Activated CD8-positive, alpha-beta memory T cell treated with anti-CD3 and anti-CD28 coated beads, Interleukin-2, amount 50 U/mL, for 1 hour (primary cell): ENCODE measurements around the gene TMEM190.

ENCODE experiments used
- DNase-seq: peaks from one replicate; pipeline ENCODE4 v3.0.0-alpha.2; 2020; ENCODE audit errors: extremely low read depth

Gene TMEM190

DNA sequence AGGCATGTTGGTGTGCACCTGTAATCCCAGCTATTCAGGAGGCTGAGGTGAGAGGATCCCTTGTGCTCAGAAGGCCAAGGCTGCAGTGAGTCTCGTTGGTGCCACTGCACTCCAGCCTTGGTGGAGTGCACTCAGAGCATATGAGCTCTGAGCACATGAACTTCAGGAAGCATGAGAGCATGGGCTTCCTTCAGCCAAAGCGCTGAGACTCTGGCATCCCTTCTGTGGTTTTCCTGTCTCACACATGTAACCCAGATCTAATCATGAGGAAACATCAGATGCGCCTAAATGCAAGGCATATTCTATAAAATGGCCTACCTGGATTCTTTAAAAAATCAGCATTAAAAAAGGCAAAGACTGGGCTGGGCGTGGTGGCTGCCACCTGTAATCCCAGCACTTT is 44.7 kb downstream of the TMEM190 start:
- peak; percentile 19 for DNase-seq

DNA sequence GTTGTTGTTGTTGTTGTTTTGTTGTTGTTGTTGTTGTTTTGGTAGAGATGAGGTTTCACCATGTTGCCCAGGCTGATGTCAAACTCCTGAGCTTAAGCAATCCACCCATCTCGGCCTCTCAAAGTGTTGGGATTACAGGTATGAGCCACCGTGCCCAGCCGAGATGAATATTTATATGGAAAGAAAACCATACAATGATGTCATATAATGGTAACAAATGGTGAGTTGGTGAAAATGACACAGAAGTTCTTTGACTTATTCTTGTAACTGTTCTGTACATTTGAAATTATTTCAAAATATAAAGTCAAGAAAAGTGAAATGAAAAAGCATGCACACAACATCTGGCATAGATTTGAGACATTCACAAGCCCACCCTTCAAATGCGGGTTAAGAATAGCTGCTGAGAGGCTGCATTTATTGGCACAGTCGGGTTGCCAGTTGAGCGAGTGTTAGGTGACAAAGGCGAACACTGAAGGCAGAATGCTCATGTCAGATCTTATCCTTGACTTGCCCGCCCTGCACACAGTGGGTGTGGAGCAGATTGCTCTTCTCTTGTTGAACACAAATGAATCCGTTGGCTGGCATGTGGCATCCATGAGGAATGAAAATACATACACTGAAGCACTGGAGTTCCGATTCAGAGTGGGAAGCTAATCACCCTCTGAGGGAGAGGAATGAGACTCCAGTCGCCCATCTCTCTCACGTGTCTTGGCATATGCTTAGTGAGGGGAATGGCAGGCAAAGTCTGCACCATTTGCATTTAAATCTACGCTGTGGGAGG is 46.8 kb downstream of the TMEM190 start:
- no peak for DNase-seq

GRCh38 chr19:55424518-55424917 is 47.9 kb downstream of the TMEM190 start:
- DNase-seq = no peak

DNA sequence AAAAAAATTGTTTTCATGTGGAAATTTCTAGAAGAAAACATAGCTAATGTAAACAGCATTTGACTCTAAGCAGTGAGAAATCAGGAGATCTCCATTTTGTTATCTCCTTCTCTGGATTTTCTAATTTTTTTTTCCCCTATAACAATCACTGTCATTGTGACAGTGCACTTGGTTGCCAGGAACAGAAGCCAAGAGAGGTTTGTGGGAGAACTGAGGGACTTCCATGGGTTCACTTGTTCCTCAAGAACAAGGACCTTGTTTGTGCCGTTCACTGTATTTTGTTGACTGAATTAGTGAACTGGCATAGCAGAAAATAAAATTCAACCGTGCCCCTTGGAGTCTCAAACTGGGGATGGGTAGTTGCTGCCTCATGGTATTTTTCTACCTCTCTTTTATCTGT is 49.4 kb downstream of the TMEM190 start:
- no peak for DNase-seq
